DMS 273 treated with DMSO at 0.1 percent for 48 hours (cell line): ENCODE measurements around the gene SPTY2D1.
"Not testable (repeated sequence)": the region's sequence is repeated elsewhere in the genome, so short reads cannot be mapped to it uniquely, and the experiment has no call there.

ENCODE experiments used
- DNase-seq: peaks from one replicate; lab custom pipeline; 2025; lab: John Stamatoyannopoulos, UW

Gene SPTY2D1

GRCh38 chr11:18617688-18618341, 16.3 kb downstream of the SPTY2D1 start:
- DNase-seq, result no peak

GRCh38 chr11:18615628-18616392, 18.3 kb downstream of the SPTY2D1 start:
- DNase-seq, result no peak

GRCh38 chr11:18614667-18615066, 19.5 kb downstream of the SPTY2D1 start:
- DNase-seq, result no peak

- DNase-seq, result no peak
Observed at GRCh38 chr11:18612394-18612793, 21.7 kb downstream of the SPTY2D1 start.

GRCh38 chr11:18611196-18611595, 22.9 kb downstream of the SPTY2D1 start:
- DNase-seq, result no peak

GRCh38 chr11:18608376-18608775, 25.8 kb downstream of the SPTY2D1 start:
- DNase-seq, result no peak

- no peak for DNase-seq
Observed at GRCh38 chr11:18600915-18601569, 33.1 kb downstream of the SPTY2D1 start.

GRCh38 chr11:18599739-18600230, 34.4 kb downstream of the SPTY2D1 start, which contains the start of gene MISFA:
Gene MISFA, plus strand, starts transcription at chr11:18599789. Its CDS starts 140 bp downstream, at chr11:18599929.
- no peak for DNase-seq

- DNase-seq, result no peak
Observed at GRCh38 chr11:18594999-18595749, 39.0 kb downstream of the SPTY2D1 start.

- not testable (repeated sequence) for DNase-seq
Observed at GRCh38 chr11:18594088-18594487, 40.1 kb downstream of the SPTY2D1 start.

- no peak for DNase-seq
Observed at GRCh38 chr11:18590571-18590970, 43.6 kb downstream of the SPTY2D1 start.

- no peak for DNase-seq
Observed at GRCh38 chr11:18588297-18589252, 45.6 kb downstream of the SPTY2D1 start, which contains the start of gene UEVLD. Gene UEVLD, minus strand, starts transcription at chr11:18588734. Its CDS starts 80 bp downstream, at chr11:18588654.

GRCh38 chr11:18581825-18582224, 52.3 kb downstream of the SPTY2D1 start:
- no peak for DNase-seq

GRCh38 chr11:18580113-18580766, 53.9 kb downstream of the SPTY2D1 start:
- DNase-seq, result no peak

GRCh38 chr11:18578975-18579598, 55.1 kb downstream of the SPTY2D1 start:
- no peak for DNase-seq

GRCh38 chr11:18575361-18575760, 58.8 kb downstream of the SPTY2D1 start:
- no peak for DNase-seq

GRCh38 chr11:18567081-18567480, 67.1 kb downstream of the SPTY2D1 start:
- no peak for DNase-seq

- no peak for DNase-seq
Observed at GRCh38 chr11:18566406-18566805, 67.7 kb downstream of the SPTY2D1 start.

- DNase-seq, result no peak
Observed at GRCh38 chr11:18564149-18564548, 70.0 kb downstream of the SPTY2D1 start.
